ENCODE data around the gene DLGAP1.

- TF ChIP-seq CTCF (IDR thresholded peaks at IDR 0.05) (no peak), POLR2A (IDR thresholded peaks at IDR 0.05) (no peak), POLR2AphosphoS5 (IDR thresholded peaks at IDR 0.05) (no peak)
Observed at GRCh38 chr18:4384932-4385331, 70.2 kb downstream of the DLGAP1 start.
